Esophagus muscularis mucosa (tissue), 3 donors: ENCODE results near the gene DNAJA2.

Experiments
- POLR2A ChIP-seq: fragments of 450-650 bp; IDR thresholded peaks from one replicate; pipeline ENCODE4 v1.6.1; 2017; ENCODE audit warnings: antibody characterized with exemption, moderate library complexity, mild to moderate bottlenecking, low read depth
- POLR2AphosphoS5 ChIP-seq, 2 donors: sonication (generic); formaldehyde crosslinking; IDR thresholded peaks; one replicate each; pipeline ENCODE4 v1.6.1; 2017; ENCODE audit warnings: antibody characterized with exemption in 2 of 2
- TF ChIP-seq, protein P1 (sequence below), 3 experiments: fragments of 200-600 bp in 2 of 3; fragments of 450-650 bp in 1 of 3; sonication (generic) in 2 of 3; IDR thresholded peaks; one replicate each; pipeline ENCODE4 v1.5.1; 2017 to 2019; ENCODE audit warnings: antibody characterized with exemption in 3 of 3, mild to moderate bottlenecking in 2 of 3, moderate library complexity in 1 of 3

GRCh38 chr16:46975908-46976470 is 2.5 kb upstream of the DNAJA2 start:
- TF ChIP-seq, protein P1, sequence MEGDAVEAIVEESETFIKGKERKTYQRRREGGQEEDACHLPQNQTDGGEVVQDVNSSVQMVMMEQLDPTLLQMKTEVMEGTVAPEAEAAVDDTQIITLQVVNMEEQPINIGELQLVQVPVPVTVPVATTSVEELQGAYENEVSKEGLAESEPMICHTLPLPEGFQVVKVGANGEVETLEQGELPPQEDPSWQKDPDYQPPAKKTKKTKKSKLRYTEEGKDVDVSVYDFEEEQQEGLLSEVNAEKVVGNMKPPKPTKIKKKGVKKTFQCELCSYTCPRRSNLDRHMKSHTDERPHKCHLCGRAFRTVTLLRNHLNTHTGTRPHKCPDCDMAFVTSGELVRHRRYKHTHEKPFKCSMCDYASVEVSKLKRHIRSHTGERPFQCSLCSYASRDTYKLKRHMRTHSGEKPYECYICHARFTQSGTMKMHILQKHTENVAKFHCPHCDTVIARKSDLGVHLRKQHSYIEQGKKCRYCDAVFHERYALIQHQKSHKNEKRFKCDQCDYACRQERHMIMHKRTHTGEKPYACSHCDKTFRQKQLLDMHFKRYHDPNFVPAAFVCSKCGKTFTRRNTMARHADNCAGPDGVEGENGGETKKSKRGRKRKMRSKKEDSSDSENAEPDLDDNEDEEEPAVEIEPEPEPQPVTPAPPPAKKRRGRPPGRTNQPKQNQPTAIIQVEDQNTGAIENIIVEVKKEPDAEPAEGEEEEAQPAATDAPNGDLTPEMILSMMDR (IDR thresholded peaks at IDR 0.05) = no peak
- TF ChIP-seq POLR2AphosphoS5 (IDR thresholded peaks at IDR 0.05) (no peak), POLR2A (no peak)
